ENCODE data around the gene TPRN. TPM values are rescaled to one million over a fixed set of nuclear protein-coding genes. Genes with fewer than 3 reads are reported as not detected.

Gene TPRN
- polyA plus RNA-seq, 1 of the 3 experiments (the other 2 are of a cell fraction) = 5.2 TPM

- Histone ChIP-seq H3K36me3 (replicated peaks in 1 of 2; ENCODE audit: control insufficient read depth in 1 of 2, insufficient read depth in 2 of 2, low read length in 1 of 2) (peaks cover 11 to 12% of the 10 kb centered on the region in 2 experiments), H4K20me1 (ENCODE audit: insufficient read depth) (peaks cover 21% of the 10 kb centered on the region), H3K4me2 (no peak overlapping the region), H3K79me2 (ENCODE audit: insufficient read depth) (peaks cover 20% of the 10 kb centered on the region), H3K9me2 (no peaks in the 10 kb centered on the region), H3K9me3 (no peaks in the 10 kb centered on the region), H3F3A (replicated peaks; ENCODE audit: insufficient read depth) (peaks cover 9% of the 10 kb centered on the region), H3K27ac (ENCODE audit: low read depth in 2 of 2, low read length in 1 of 2) (no peak overlapping the region), H3K4me3 (ENCODE audit: low read depth in 2 of 2, low read length in 1 of 2) (no peak overlapping the region), H3K27me3 (ENCODE audit: insufficient read depth) (no peaks in the 10 kb centered on the region), H3K4me1 (ENCODE audit: control insufficient read depth in 1 of 2, insufficient read depth in 2 of 2, low read depth in 1 of 2, low read length in 1 of 2) (peaks cover 8 to 16% of the 10 kb centered on the region in 2 experiments; a peak in 1 of 4 replicates), H3K9ac (no peak overlapping the region), H2AFZ (ENCODE audit: low read depth) (no peak overlapping the region)
- POLR2A ChIA-PET = interaction anchor here (0.6 kb wide), 2 partner anchors 118 to 156 kb away, joined by 3 read pairs; no protein-coding TSS in a partner anchor
- WGBS (ENCODE audit: low lambda C conversion rate) = 84% methylated on average over 17 of the region's 20 CpGs
- TF ChIP-seq SIN3A (IDR thresholded peaks at IDR 0.05; ENCODE audit: borderline replicate concordance, low read depth, low read length) (no peak), NFIC (IDR thresholded peaks at IDR 0.05; ENCODE audit: borderline replicate concordance) (no peak), PBX3 (IDR thresholded peaks at IDR 0.05) (no peak), CHD2 (IDR thresholded peaks at IDR 0.05; ENCODE audit: low read length, partially characterized antibody) (no peak)
- TF ChIP-seq, protein P1, sequence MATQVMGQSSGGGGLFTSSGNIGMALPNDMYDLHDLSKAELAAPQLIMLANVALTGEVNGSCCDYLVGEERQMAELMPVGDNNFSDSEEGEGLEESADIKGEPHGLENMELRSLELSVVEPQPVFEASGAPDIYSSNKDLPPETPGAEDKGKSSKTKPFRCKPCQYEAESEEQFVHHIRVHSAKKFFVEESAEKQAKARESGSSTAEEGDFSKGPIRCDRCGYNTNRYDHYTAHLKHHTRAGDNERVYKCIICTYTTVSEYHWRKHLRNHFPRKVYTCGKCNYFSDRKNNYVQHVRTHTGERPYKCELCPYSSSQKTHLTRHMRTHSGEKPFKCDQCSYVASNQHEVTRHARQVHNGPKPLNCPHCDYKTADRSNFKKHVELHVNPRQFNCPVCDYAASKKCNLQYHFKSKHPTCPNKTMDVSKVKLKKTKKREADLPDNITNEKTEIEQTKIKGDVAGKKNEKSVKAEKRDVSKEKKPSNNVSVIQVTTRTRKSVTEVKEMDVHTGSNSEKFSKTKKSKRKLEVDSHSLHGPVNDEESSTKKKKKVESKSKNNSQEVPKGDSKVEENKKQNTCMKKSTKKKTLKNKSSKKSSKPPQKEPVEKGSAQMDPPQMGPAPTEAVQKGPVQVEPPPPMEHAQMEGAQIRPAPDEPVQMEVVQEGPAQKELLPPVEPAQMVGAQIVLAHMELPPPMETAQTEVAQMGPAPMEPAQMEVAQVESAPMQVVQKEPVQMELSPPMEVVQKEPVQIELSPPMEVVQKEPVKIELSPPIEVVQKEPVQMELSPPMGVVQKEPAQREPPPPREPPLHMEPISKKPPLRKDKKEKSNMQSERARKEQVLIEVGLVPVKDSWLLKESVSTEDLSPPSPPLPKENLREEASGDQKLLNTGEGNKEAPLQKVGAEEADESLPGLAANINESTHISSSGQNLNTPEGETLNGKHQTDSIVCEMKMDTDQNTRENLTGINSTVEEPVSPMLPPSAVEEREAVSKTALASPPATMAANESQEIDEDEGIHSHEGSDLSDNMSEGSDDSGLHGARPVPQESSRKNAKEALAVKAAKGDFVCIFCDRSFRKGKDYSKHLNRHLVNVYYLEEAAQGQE (IDR thresholded peaks at IDR 0.05; ENCODE audit: low read depth, low read length) = no peak
- DNase-seq = no peak
- CTCF ChIA-PET = interaction anchor here (1.2 to 8.2 kb wide), 2 partner anchors 10 to 183 kb away, joined by 4 to 38 read pairs; no protein-coding TSS in a partner anchor
Observed at GRCh38 chr9:137247135-137247915, 46.8 kb upstream of the TPRN start.

GRCh38 chr9:137245450-137246421, 45.2 kb upstream of the TPRN start:
- ChIA-PET POLR2A (interaction anchor here (0.8 to 1.0 kb wide), 2 partner anchors 8 to 9 kb away, joined by 3 to 4 read pairs; partner anchors contain the start of gene NELFB), CTCF (interaction anchor here (1.8 to 8.2 kb wide), 2 partner anchors 8 to 18 kb away, joined by 8 to 38 read pairs; partner anchors contain the start of gene RNF224)
- DNase-seq = no peak
- 85% methylated on average over 8 of the region's 25 CpGs for WGBS (ENCODE audit: low lambda C conversion rate)
- H3K4me3 ChIP-seq (ENCODE audit: low read depth in 2 of 2, low read length in 1 of 2) = no peak overlapping the region
- H4K20me1 ChIP-seq (ENCODE audit: insufficient read depth) = peaks cover 29% of the 10 kb centered on the region
- H3K27me3 ChIP-seq (ENCODE audit: insufficient read depth) = no peaks in the 10 kb centered on the region
- H3K9me2 ChIP-seq = no peaks in the 10 kb centered on the region
- peaks cover 13 to 20% of the 10 kb centered on the region in 2 experiments for H3K36me3 ChIP-seq (replicated peaks in 1 of 2; ENCODE audit: control insufficient read depth in 1 of 2, insufficient read depth in 2 of 2, low read length in 1 of 2)
- H3K9ac ChIP-seq = no peak overlapping the region
- no peaks in the 10 kb centered on the region for H3K9me3 ChIP-seq
- H3F3A ChIP-seq (replicated peaks; ENCODE audit: insufficient read depth) = peaks cover 9% of the 10 kb centered on the region
- no peak overlapping the region for H2AFZ ChIP-seq (ENCODE audit: low read depth)
- H3K79me2 ChIP-seq (ENCODE audit: insufficient read depth) = peaks cover 28% of the 10 kb centered on the region
- H3K4me2 ChIP-seq = no peak overlapping the region
- H3K4me1 ChIP-seq (ENCODE audit: control insufficient read depth in 1 of 2, insufficient read depth in 2 of 2, low read depth in 1 of 2, low read length in 1 of 2) = peaks cover 8 to 20% of the 10 kb centered on the region in 2 experiments; a peak in 1 of 4 replicates
- no peak overlapping the region for H3K27ac ChIP-seq (ENCODE audit: low read depth in 2 of 2, low read length in 1 of 2)
- TF ChIP-seq, protein P2, sequence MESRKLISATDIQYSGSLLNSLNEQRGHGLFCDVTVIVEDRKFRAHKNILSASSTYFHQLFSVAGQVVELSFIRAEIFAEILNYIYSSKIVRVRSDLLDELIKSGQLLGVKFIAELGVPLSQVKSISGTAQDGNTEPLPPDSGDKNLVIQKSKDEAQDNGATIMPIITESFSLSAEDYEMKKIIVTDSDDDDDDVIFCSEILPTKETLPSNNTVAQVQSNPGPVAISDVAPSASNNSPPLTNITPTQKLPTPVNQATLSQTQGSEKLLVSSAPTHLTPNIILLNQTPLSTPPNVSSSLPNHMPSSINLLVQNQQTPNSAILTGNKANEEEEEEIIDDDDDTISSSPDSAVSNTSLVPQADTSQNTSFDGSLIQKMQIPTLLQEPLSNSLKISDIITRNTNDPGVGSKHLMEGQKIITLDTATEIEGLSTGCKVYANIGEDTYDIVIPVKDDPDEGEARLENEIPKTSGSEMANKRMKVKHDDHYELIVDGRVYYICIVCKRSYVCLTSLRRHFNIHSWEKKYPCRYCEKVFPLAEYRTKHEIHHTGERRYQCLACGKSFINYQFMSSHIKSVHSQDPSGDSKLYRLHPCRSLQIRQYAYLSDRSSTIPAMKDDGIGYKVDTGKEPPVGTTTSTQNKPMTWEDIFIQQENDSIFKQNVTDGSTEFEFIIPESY (IDR thresholded peaks at IDR 0.05; ENCODE audit: borderline replicate concordance, low read depth) = no peak
- TF ChIP-seq ELF1 (IDR thresholded peaks at IDR 0.05) (no peak), IRF3 (IDR thresholded peaks at IDR 0.05; ENCODE audit: low read depth, low read length) (no peak), JUND (IDR thresholded peaks at IDR 0.05) (no peak), CHD2 (IDR thresholded peaks at IDR 0.05; ENCODE audit: low read length, partially characterized antibody) (no peak), MAX (IDR thresholded peaks at IDR 0.05; ENCODE audit: low read depth) (no peak), PBX3 (IDR thresholded peaks at IDR 0.05) (no peak), SIN3A (IDR thresholded peaks at IDR 0.05; ENCODE audit: borderline replicate concordance, low read depth, low read length) (no peak), MXI1 (IDR thresholded peaks at IDR 0.05; ENCODE audit: low read depth, low read length) (no peak), EP300 (IDR thresholded peaks at IDR 0.05; ENCODE audit: borderline replicate concordance in 1 of 2, low read depth in 1 of 2, low read length in 1 of 2) (no peak)
